GM12878 (cell line): ENCODE results near the gene YKT6. TPM values are rescaled to one million over a fixed set of nuclear protein-coding genes. Genes with fewer than 3 reads are reported as not detected.

ENCODE experiments used
- ATAC-seq: fragments of 200-7000 bp; cut with Tn5 transposase; 3 replicates; pipeline ENCODE4 v1.9.1; 2020; ENCODE audit warnings: mild to moderate bottlenecking, moderate library complexity
- BruUV-seq: library from RNA; stranded (reverse); fragments of 400-500 nt; replicated peaks from 2 replicates; lab custom pipeline; 2021; lab: Mats Ljungman, UMichigan
- CTCF ChIA-PET: fragments of 300-600 bp; sonication (Branson Sonifier 250); formaldehyde crosslinking; extraction: SDS; loops from one replicate; lab custom pipeline; 2021; ENCODE audit warnings: inconsistent platforms; lab: Yijun Ruan, JAX
- POLR2A ChIA-PET: fragments of 350-600 bp; formaldehyde crosslinking; extraction: SDS; loops from one replicate; lab custom pipeline; 2021; ENCODE audit warnings: inconsistent platforms; lab: Charles Lee
- RAD21 ChIA-PET: fragments of 300-600 bp; sonication (Branson Sonifier 250); formaldehyde crosslinking; loops from one replicate; lab custom pipeline; 2023; ENCODE audit warnings: antibody characterized with exemption; ENCODE audit not compliant: unreplicated experiment; lab: Charles Lee
- SMC1A ChIA-PET: fragments of 300-600 bp; sonication (Branson Sonifier 250); formaldehyde crosslinking; loops from one replicate; lab custom pipeline; 2023; ENCODE audit not compliant: unreplicated experiment, uncharacterized antibody; lab: Charles Lee
- DNase-seq: peaks from one replicate; pipeline ENCODE4 v3.0.0-alpha.2; 2011; ENCODE audit warnings: low read depth, low spot score
- FAIRE-seq: peaks from 3 replicates; lab custom pipeline; 2011; peaks lifted over from hg19 to GRCh38; lab: Jason Lieb, UNC
- H2AFZ ChIP-seq: 2 replicates; pipeline ENCODE4 v1.6.0; 2011; ENCODE audit warnings: low read depth, low read length, control low read depth; ENCODE audit not compliant: control insufficient read depth
- H3K27ac ChIP-seq: 2 replicates; pipeline ENCODE4 v1.5.1; 2011; ENCODE audit warnings: control low read depth; ENCODE audit not compliant: control insufficient read depth, insufficient read depth
- H3K27me3 ChIP-seq, 2 experiments: replicated peaks in 1 of 2; 2 replicates each; pipeline versions ENCODE4 v1.6.0 to v1.6.1; 2011; ENCODE audit warnings: low read length in 1 of 2; ENCODE audit not compliant: control insufficient read depth in 2 of 2, insufficient read depth in 2 of 2
- H3K36me3 ChIP-seq, 2 experiments: 2 replicates each; pipeline ENCODE4 v1.5.1; 2011; ENCODE audit warnings: low read length in 1 of 2; ENCODE audit not compliant: control insufficient read depth in 2 of 2, insufficient read depth in 2 of 2
- H3K4me1 ChIP-seq: 2 replicates; pipeline ENCODE4 v1.6.1; 2011; ENCODE audit warnings: mild to moderate bottlenecking, low read length, moderate library complexity, mixed read lengths; ENCODE audit not compliant: control insufficient read depth, insufficient read depth
- H3K4me2 ChIP-seq: 2 replicates; pipeline ENCODE4 v1.6.0; 2011; ENCODE audit warnings: control low read depth; ENCODE audit not compliant: control insufficient read depth, insufficient read depth
- H3K4me3 ChIP-seq: fragments of 200-600 bp; sonication (generic); 2 replicates; pipeline ENCODE4 v1.5.1; 2016
- H3K79me2 ChIP-seq: 2 replicates; pipeline ENCODE4 v1.6.0; 2011; ENCODE audit warnings: low read length; ENCODE audit not compliant: control insufficient read depth, insufficient read depth
- H3K9ac ChIP-seq: 2 replicates; pipeline ENCODE4 v1.8.0; 2011; ENCODE audit warnings: low read length, control low read depth, mixed read lengths; ENCODE audit not compliant: control insufficient read depth, insufficient read depth
- H3K9me3 ChIP-seq: replicated peaks from 3 replicates; pipeline ENCODE4 v1.5.1; 2011; ENCODE audit warnings: mild to moderate bottlenecking, low read length; ENCODE audit not compliant: control insufficient read depth, insufficient read depth
- H4K20me1 ChIP-seq: 2 replicates; pipeline ENCODE4 v1.6.0; 2011; ENCODE audit not compliant: control insufficient read depth, insufficient read depth
- CTCF ChIP-seq, 3 experiments: IDR thresholded peaks in 2 of 3; conservative IDR thresholded peaks in 1 of 3; 2 replicates each; pipeline ENCODE4 v1.5.1; 2011; ENCODE audit warnings: low read depth in 3 of 3, low read length in 3 of 3, mild to moderate bottlenecking in 3 of 3, control low read depth in 2 of 3, moderate library complexity in 2 of 3, inconsistent platforms in 1 of 3, mixed read lengths in 1 of 3; ENCODE audit not compliant: control insufficient read depth in 2 of 3, insufficient read depth in 1 of 3; ENCODE audit errors: extremely low read depth in 1 of 3
- RAD21 ChIP-seq: IDR thresholded peaks from 2 replicates; pipeline ENCODE4 v1.6.1; 2011; ENCODE audit warnings: mild to moderate bottlenecking, low read depth, low read length, moderate library complexity; ENCODE audit not compliant: insufficient read depth
- SMC3 ChIP-seq: IDR thresholded peaks from 2 replicates; pipeline ENCODE4 v1.6.1; 2011; ENCODE audit warnings: low read length, improper control_type of control experiment, borderline replicate concordance
- TARDBP ChIP-seq: IDR thresholded peaks from 2 replicates; pipeline ENCODE4 v1.6.1; 2016; ENCODE audit warnings: borderline replicate concordance
- YY1 ChIP-seq: IDR thresholded peaks from 2 replicates; pipeline ENCODE4 v1.6.1; 2011; ENCODE audit warnings: low read depth, mild to moderate bottlenecking, low read length
- ZBTB11 ChIP-seq: fragments of 450-650 bp; formaldehyde crosslinking; IDR thresholded peaks from 2 replicates; pipeline ENCODE4 v1.5.0; 2022; ENCODE audit warnings: mild to moderate bottlenecking, missing genetic modification characterization
- ZBTB40 ChIP-seq: fragments of 450-650 bp; IDR thresholded peaks from 2 replicates; pipeline ENCODE4 v1.6.1; 2016; ENCODE audit warnings: mild to moderate bottlenecking, moderate library complexity, borderline replicate concordance
- WGBS: methylation state at CpG from one replicate; pipeline ENCODE4 v1.1.6; 2016; ENCODE audit warnings: low lambda C conversion rate; ENCODE audit not compliant: insufficient replicate concordance, insufficient coverage; ENCODE audit errors: missing lambda C conversion rate; 5-methylcytosine and 5-hydroxymethylcytosine counted together
- in situ Hi-C: fragments of 300-500 bp; cut with MboI; formaldehyde crosslinking; loops from 9 replicates; pipeline ENCODE4 v1.14.3; 2018; ENCODE audit warnings: mixed read lengths
- intact Hi-C: fragments of 100-400 bp; cut with micrococcal nuclease; formaldehyde crosslinking; loops from one replicate; pipeline ENCODE4 v1.14.2; 2022; ENCODE audit not compliant: unreplicated experiment
- polyA plus RNA-seq, 11 experiments: library from polyadenylated mRNA; depleted of rRNA in 4 of 11; unstranded in 6 of 11; stranded (reverse) in 5 of 11; fragments of >200 nt; fragmentation: Nextera tagmentation in 4 of 11; fragmentation: Illumina TruSeq in 1 of 11; extraction: Ambion mirVana in 4 of 11; extraction: Trizol in 1 of 11; gene quantifications; 1 replicate in 1 of 11; 2 replicates in 10 of 11; pipeline versions ENCODE4 v1.2.1 to v1.2.3, GENCODE V29; 2011 to 2016; ENCODE audit warnings: inconsistent platforms in 2 of 11, missing spikeins in 2 of 11, low read depth in 1 of 11
- total RNA-seq, 4 experiments: library from RNA; depleted of rRNA in 3 of 4; stranded (reverse); fragments of >200 nt in 3 of 4; fragmentation: Illumina TruSeq in 1 of 4; extraction: Trizol in 1 of 4; gene quantifications; 2 replicates each; pipeline versions ENCODE4 v1.2.1 to v1.2.3, GENCODE V29; 2013 to 2021

The YKT6 gene
- total and polyA plus RNA-seq, 10 of the 15 experiments (the other 5 are each of a cell fraction or from before 2014, with no cell fraction given) = 1.7 to 95.2 (median 70.5) TPM

- TF ChIP-seq ZBTB11 (no peak), ZBTB40 (no peak)
- TF ChIP-seq, all 136 proteins: peak for 0
Observed at GRCh38 chr7:44242091-44242490, 41.3 kb downstream of the YKT6 start (continued).

GRCh38 chr7:44244282-44244681 lies 43.5 kb downstream of the YKT6 start:
- Histone ChIP-seq H3K4me1 (no peaks in the 10 kb centered on the region), H3K27me3 (no peaks in the 10 kb centered on the region), H3K27ac (no peak overlapping the region), H3K36me3 (no peaks in the 10 kb centered on the region), H3K79me2 (no peaks in the 10 kb centered on the region), H3K9me3 (no peaks in the 10 kb centered on the region), H3K4me2 (no peak overlapping the region), H3K9ac (no peak overlapping the region), H2AFZ (no peak overlapping the region), H4K20me1 (no peaks in the 10 kb centered on the region), H3K4me3 (no peak overlapping the region)
- 29% methylated on average over 8 of the region's 8 CpGs for WGBS
- ChIA-PET POLR2A (no interaction called here), CTCF (interaction anchor here (0.7 to 6.0 kb wide), 7 partner anchors 14 to 321 kb away, joined by 3 to 41 read pairs (median 5); partner anchors contain the start of gene YKT6), SMC1A (interaction anchor here (1.0 to 1.3 kb wide), 2 partner anchors 73 to 236 kb away, joined by 3 read pairs; no protein-coding TSS in a partner anchor), RAD21 (interaction anchor here (0.6 to 1.7 kb wide), 3 partner anchors 17 to 211 kb away, joined by 3 read pairs; no protein-coding TSS in a partner anchor)
- TF ChIP-seq RAD21 = peak; percentile 45
- TF ChIP-seq TARDBP = no peak
- TF ChIP-seq SMC3 = peak; percentile 40; the same call in 1 of the 2 replicates
- peak; percentile 49 to 67 (median 52) for TF ChIP-seq CTCF (IDR thresholded peaks at IDR 0.05 in 2 of 3, conservative IDR thresholded peaks at IDR 0.05 in 1 of 3; ENCODE audit: control insufficient read depth in 2 of 3, extremely low read depth in 1 of 3, insufficient read depth in 1 of 3, low read depth in 3 of 3, low read length in 3 of 3)
- 0 out of 2 replicates have a peak, but pooled peaks have one; percentile 14 for TF ChIP-seq YY1
- DNase-seq (no peak), FAIRE-seq (no peak), ATAC-seq (peak; percentile 65)
- in situ Hi-C loops (no loop called here), intact Hi-C loops (loop anchor here (5.0 kb wide), 1 partner anchor 128 kb away; no protein-coding TSS in a partner anchor)
- no TSS peak for BruUV-seq
